Erythroblast (primary cell): Measurements from ENCODE around the gene DUS1L.

Experiments
- DNase-seq, 2 experiments: peaks; one replicate each; lab custom pipeline; 2025; lab: John Stamatoyannopoulos, UW
- GATA1 ChIP-seq: IDR thresholded peaks from 2 replicates; pipeline ENCODE4 v1.6.1; 2011; ENCODE audit warnings: low read depth, mild to moderate bottlenecking, control low read depth, low read length, moderate library complexity
- POLR2A ChIP-seq: IDR thresholded peaks from 2 replicates; pipeline ENCODE4 v1.6.1; 2011; ENCODE audit warnings: mild to moderate bottlenecking, low read length

The DUS1L gene

DNA sequence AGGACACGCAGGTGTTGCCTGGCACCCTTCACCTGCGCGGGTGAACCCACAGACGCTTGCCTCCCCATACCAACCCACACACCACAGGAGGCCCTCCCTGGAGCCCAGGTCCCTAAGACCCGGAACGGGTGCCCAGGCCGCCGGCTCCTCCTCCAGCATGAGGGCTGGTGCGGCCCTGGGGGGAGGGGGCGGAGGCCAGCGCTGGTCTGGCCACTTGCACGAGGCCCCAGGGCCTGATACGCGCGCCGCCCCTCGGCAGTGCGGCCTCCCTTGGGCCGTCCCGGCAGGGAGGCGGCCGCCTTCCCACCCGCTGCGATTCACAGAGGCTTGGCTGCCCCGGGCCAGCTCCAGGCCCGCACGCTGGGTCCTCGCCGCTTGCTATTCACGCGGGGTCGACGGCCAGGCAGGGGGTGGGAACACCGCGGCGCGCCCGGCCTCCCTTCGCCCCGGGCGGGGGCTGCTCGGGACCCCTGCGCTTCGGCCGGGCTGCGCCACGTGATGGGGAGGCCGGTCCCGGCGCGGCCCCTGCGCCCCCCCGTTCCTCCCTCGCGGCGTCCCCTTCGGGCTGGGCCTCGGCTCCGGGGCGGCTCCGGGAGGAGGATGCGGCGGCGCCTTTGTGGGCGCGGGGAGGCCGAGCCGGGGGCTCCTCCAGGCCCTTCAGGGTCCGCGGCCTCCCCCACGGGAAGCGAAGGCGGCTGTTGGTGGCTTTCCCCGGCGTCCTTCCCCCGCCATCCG is 31.7 kb upstream of the DUS1L start:
- peak; percentile 80 for DNase-seq
- peak; percentile 2 for TF ChIP-seq POLR2A
- no peak for TF ChIP-seq GATA1

DNA sequence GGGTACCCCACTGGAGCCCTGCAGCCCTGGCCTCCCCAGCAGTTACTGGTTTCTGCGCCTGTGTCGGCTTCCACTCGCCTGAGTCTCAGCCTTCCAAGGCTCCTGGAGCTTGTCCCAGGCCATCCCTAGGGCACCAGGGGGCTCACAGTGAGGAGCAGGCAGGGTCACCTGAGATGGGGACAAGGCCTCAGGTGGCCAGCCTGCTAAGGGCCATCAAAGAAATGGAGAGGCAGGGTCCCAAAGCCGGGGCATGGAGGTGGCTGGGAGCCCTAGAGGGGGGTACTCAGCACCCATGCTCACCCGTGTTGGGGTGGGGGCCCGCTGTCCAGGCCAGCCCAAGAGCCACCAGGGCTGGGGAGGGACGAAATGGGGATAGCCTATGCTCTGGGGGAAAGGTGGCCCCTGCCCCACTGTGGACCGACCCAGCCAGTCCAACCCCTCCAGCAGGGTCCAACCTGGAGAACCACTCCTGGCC is 31.1 kb upstream of the DUS1L start:
- TF ChIP-seq GATA1 (no peak), POLR2A (no peak)
- DNase-seq: no peak

DNA sequence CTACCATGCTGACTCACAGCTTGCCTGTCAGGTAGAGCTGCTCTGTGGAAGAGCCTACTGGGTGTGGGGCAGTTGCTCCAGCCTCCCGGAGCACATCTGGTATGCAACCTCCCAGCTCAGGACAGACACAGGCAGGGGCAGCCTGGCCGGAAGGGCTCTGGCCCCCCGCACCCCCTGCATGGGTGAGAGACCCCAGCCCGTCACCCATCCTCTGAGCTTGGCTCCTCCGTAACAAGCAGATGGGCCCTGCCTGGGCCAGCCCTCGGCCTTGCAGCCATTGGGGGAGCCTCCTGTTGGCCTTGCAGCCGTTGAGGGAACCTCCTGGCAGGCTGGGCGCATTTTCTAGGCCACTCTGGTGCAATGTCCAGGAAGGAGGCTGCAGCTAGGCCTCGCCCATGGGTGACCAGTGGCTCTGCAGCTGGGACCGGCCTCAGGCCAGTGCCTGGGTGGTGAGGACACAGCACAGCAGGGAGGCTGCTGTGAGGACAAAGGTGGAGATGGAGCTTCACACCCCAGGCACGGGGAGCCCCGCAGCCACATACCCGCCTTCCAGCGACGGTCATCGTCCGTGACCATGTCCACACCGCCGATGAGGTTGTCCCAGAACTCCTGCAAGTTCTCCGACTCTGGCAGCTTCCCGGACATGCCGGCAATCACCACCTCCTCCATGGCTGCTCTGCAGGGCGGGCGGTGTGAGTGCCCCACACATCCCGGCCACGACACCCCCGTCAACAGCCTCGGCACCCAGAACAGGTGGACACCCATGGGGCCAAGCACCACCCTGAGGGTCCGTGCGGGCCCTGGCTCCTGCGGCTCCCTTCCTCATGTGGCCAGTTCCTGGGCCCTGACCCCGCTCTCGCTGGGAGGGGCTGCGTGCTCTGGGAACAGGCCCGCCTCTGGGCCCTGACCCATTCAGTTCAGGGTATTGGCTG is 30.4 kb upstream of the DUS1L start:
- DNase-seq: no peak
- TF ChIP-seq GATA1 (no peak), POLR2A (peak; percentile 25)

DNA sequence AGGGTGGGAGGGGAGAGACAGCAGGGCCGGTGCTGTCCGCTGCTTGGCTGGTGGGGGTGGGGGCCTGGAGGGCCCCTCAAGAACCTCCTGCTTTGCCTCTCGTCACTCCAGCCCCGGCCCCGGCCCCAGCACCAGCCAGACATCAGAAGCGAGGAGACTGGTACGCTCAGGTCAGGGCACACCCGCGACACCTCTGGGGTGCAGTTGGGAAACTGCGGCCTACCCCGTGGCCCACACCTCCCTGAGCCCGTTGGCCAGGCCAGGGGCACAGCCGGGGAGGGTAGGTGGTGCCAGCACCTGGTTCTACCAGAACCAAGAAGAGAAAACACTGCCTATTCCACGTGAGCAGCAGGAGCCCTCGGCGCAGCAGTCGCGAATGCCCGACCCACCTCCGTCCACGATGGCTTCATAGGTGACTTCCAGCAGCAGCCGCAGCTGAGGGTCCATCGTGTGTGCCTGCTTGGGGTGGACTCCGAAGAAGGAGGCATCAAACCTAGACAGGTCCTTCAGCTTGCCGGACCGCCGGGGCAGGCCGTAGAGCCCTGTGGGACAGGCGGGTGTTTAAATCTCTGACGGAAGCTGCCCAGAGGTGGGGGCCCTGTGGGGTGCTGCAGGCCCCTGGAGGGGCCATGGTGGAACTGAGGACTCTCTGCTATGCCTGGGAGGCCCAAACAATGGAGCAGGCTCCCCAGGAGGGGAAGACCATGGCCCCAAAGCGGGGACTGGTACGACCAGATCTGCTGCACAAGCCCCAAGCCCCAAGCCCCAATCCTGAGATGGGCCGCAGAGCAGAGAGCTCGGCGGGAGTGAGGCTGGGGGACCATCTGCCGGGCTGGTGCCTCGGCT is 29.6 kb upstream of the DUS1L start:
- no peak for TF ChIP-seq POLR2A
- no peak for TF ChIP-seq GATA1

DNA sequence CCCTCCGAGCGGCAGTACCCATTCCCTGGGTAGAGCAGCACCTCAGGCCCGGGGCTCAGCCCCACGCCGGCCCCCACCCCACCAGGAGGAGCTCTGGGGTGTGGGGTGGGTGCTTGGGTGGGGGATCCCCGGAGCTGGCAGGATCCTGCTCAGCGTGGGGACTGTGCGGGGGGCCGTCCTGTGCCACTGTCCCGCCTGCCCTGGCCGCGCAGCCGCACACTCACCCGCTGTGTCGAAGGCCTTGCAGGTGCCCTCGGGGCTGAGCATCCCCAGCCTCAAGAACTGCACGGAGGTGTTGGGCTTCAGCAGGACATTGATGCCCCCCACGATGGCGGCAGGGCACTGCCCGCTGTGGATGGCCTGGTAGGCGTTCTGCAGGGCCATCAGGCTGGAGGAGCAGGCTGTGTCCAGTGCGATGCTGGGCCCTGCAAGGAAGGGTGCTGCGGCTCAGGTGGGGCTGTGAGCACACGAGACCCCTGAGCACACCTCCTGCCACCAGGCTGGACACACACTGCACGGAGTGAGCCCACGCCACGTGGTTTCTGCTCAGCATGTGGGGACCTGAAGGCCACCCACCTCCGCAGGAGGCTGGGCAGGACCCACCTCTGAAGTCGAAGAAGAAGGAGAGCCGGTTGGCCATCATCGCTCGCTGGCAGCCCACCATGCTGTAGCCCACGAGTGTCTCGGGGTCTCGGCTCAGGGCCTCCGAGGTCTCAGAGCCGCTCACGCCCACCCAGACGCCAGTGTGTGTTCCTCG is 27.6 kb upstream of the DUS1L start:
- TF ChIP-seq GATA1: no peak
- peak; percentile 46 for TF ChIP-seq POLR2A
- no peak for DNase-seq

More for the DNA sequence above, 29.6 kb upstream of the DUS1L start:
- no peak for DNase-seq

DNA sequence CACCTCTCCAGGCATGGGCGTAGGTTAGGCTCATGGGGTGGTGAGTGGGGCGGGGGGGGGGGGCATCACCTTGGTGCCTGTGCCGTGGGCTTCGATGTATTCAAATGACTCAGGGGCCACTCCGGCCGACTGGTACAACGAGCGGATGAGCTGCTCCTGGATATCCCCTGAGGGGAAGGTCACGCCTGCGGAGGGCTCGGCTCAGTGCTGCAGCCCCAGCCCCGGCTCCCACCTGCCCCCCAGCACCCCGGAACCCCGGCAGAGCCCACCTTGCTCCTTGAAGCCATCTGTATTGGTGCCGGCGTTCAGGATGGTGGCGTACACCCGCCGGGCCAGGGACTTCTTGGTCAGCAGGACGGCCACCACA is 27.0 kb upstream of the DUS1L start:
- TF ChIP-seq POLR2A: no peak
- no peak for TF ChIP-seq GATA1
- no peak for DNase-seq

DNA sequence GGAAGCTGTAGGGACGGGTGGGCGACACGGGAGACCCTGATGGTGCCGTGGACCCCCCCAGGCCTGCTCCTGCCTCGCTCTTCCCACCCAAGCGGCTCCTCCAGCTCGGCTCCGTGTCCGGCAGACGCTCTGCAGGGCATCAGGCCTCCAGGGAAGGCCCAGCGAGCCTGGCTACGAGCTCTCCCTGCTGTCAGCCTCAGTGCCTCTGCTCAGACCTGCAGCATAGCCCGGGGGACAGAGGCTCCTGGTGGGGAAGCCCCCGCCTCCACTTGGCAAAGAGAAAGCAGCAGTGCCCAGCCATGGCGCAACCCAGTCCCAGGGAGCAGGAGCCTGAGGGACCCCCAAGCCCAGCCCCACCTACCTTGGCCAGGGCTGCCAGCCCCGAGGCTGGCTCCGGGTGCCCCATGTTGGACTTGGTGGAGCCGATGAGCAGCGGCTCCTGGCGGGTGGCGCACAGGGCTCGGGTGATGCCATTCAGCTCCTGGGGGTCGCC is 26.5 kb upstream of the DUS1L start:
- TF ChIP-seq GATA1 (no peak), POLR2A (peak; percentile 25)
- no peak for DNase-seq

DNA sequence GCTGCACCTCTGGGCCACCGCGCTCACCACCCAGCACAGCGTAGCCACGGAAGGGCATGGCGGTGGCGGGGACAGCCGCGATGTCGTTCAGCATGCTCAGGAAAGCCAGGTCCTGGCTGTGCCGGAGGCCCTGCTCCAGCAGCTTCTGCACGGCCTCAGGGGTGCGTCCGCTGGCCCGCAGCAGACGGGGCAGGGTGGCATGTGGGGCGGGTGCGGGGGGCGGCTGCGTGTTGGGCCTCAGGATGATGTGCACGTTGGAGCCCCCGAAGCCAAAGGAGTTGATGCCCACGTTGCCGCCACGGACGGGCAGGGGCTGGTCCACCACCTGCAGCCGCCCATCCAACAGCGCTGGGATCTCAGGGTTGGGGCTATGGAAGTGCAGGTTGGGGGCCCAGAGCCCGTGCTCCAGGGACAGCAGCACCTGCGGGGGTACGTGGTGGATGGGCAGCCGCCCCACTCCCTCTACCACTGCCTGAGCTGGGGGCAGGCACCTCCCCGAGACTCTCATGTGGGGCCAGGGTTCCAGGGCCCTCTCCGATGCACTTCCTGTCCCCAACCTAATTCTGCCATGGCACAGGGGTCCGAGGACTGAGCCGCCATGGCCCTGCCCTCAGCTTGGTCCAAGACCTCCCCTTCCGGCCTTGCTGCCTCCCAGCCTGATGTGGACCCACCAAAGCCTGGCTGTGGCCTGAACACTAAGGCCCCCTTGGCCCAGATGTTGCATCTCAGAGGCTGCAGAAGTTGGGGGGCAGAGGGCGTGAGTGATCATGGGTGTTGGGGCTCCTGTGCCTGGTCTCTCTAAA is 25.9 kb upstream of the DUS1L start:
- TF ChIP-seq GATA1: no peak
- DNase-seq: no peak

DNA sequence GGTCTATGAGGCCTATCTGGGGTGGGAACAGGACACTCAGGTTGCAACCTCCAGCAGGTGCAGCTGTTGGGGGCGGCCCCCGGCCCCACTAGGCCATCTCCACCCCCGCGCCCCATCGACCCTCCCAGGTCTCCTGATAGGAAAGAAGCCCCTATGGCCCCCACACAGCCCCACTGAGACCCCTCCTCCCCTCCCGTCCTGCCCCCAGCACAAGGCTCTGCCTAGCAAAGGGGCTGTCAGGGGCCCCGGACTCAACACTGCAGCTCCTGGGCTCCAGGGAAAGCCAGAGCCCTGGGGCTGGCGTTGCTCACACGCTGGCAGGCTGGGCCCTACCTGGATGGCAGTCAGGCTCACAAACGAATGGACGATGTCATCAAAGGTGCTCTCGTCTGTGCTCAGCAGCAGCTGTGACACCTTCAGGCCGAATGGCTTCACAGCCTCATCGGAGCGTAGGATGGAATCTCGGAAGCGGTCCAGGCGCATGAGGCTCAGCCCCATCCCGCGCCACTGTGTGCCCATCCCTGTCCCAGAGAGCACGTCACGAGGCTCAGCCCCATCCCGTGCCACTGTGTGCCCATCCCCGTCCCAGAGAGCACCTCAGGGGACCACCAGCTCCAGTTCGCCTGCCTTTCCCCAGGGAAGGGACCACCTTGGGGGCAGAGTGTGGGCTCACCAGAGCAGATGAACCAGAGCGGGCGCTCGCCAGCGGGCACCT is 25.1 kb upstream of the DUS1L start:
- no peak for DNase-seq
- TF ChIP-seq GATA1 (no peak), POLR2A (peak; percentile 9)

DNA sequence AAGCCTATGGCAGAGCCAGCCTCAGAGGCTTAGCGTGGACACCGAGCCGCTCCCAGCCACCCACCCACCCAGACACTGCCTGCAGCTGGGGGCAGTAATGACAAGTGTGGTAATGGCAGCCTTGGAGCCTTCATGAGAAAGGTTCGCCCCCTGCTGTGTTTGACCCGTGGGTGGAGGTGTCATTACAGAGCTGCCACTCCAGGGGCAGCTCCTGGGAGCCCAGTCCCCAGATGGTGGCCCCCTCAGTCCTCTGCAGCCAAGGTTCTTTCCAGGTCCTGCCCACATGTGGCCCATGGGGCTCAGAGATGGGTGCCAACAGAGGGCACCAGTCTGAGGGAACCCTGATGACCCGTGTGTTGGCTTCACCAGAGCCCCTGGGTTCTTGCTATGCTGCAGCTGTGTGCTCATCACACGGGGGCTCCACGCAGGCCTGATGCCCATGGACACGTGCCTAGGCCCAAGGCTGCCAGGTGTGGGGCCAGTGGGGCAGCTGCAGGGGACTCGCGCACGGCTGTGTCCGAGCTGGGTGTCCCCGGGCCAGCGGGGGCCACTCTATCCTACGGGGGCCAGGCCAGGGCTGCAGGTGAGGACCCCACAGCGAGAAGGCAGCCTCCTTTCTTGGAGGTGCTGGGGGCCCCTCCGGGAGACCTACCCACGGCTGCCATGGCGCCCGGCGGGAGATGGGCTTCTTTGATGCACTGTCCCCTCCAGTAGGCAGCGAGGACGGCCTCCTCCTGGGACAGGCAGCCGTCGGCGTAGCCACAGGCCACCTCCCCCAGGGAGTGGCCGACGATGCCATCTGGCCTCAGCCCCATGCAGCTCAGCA is 24.3 kb upstream of the DUS1L start:
- DNase-seq: no peak
- TF ChIP-seq POLR2A (no peak), GATA1 (no peak)
